Activated CD8-positive, alpha-beta T cell treated with anti-CD3 and anti-CD28 coated beads for 36 hours (primary cell): Measurements from ENCODE around the gene POLD3. TPM values are rescaled to one million over a fixed set of nuclear protein-coding genes. Genes with fewer than 3 reads are reported as not detected.

Experiments used
- ATAC-seq: fragments of 200-7000 bp; cut with Tn5 transposase; one replicate; pipeline ENCODE4 v1.10.0; 2021; ENCODE audit warnings: mild to moderate bottlenecking, moderate library complexity
- CTCF ChIA-PET: fragments of 350-600 bp; sonication (Branson Sonifier 250); formaldehyde crosslinking; loops from one replicate; lab custom pipeline; 2021; ENCODE audit warnings: antibody characterized with exemption; lab: Charles Lee
- POLR2A ChIA-PET: fragments of 350-600 bp; sonication (Branson Sonifier 250); formaldehyde crosslinking; loops from one replicate; lab custom pipeline; 2021; ENCODE audit warnings: antibody characterized with exemption; lab: Charles Lee
- DNase-seq: peaks from one replicate; pipeline ENCODE4 v3.0.0-alpha.2; 2020
- H3K27ac Mint-ChIP-seq: one replicate; pipeline ENCODE4 v1.8.0; 2021; ENCODE audit warnings: mild to moderate bottlenecking, mixed read lengths
- H3K27me3 Mint-ChIP-seq: one replicate; pipeline ENCODE4 v1.8.0; 2021; ENCODE audit warnings: mixed read lengths
- H3K36me3 Mint-ChIP-seq: one replicate; pipeline ENCODE4 v1.8.0; 2021; ENCODE audit warnings: low read depth, mixed read lengths
- H3K4me1 Mint-ChIP-seq: one replicate; pipeline ENCODE4 v1.8.0; 2021; ENCODE audit warnings: low read depth, mixed read lengths
- H3K4me3 Mint-ChIP-seq: one replicate; pipeline ENCODE4 v1.8.0; 2021; ENCODE audit warnings: mild to moderate bottlenecking, moderate library complexity, mixed read lengths
- H3K9me3 Mint-ChIP-seq: one replicate; pipeline ENCODE4 v1.8.0; 2021; ENCODE audit warnings: mixed read lengths
- CTCF ChIP-seq: fragments of 200-600 bp; IDR thresholded peaks from one replicate; pipeline ENCODE4 v1.8.0; 2022; ENCODE audit warnings: antibody characterized with exemption, mild to moderate bottlenecking
- intact Hi-C: fragments of 100-400 bp; cut with micrococcal nuclease; formaldehyde crosslinking; loops from one replicate; pipeline ENCODE4 v1.10.0; 2022
- total RNA-seq, 2 experiments: library from RNA; stranded (reverse); gene quantifications; one replicate each; pipeline ENCODE4 v1.2.3, GENCODE V29; 2021

Gene POLD3
- total RNA-seq, 2 experiments from 2014 or later = 56.0 to 67.2 TPM

GRCh38 chr11:74605403-74605802 lies 13.0 kb downstream of the POLD3 start:
- Mint-ChIP-seq H3K36me3 (peaks cover 26% of the 10 kb centered on the region), H3K27ac (no peak overlapping the region), H3K4me1 (no peaks in the 10 kb centered on the region), H3K9me3 (no peaks in the 10 kb centered on the region), H3K27me3 (no peaks in the 10 kb centered on the region), H3K4me3 (no peak overlapping the region)
- ChIA-PET CTCF (interaction anchor here (1.0 kb wide), 1 partner anchor 134 kb away, joined by 3 read pairs; no protein-coding TSS in a partner anchor), POLR2A (no interaction called here)
- intact Hi-C loops = no loop called here
- TF ChIP-seq CTCF = no peak
- DNase-seq (no peak), ATAC-seq (no peak)

- intact Hi-C loops = no loop called here
Observed at GRCh38 chr11:74608431-74608830, 16.0 kb downstream of the POLD3 start.

GRCh38 chr11:74611369-74611861 lies 19.0 kb downstream of the POLD3 start:
- no peak overlapping the region for H3K4me3 Mint-ChIP-seq
- no peak for ATAC-seq
- POLR2A ChIA-PET = no interaction called here
- no peaks in the 10 kb centered on the region for H3K9me3 Mint-ChIP-seq
- no peak for DNase-seq
- peaks cover 25% of the 10 kb centered on the region for H3K36me3 Mint-ChIP-seq
- no peaks in the 10 kb centered on the region for H3K27me3 Mint-ChIP-seq
- intact Hi-C loops = no loop called here
- no peaks in the 10 kb centered on the region for H3K4me1 Mint-ChIP-seq
- no peak overlapping the region for H3K27ac Mint-ChIP-seq
- peak; percentile 54 for TF ChIP-seq CTCF
- CTCF ChIA-PET = interaction anchor here (0.7 to 1.3 kb wide), 3 partner anchors 66 to 115 kb away, joined by 3 read pairs; no protein-coding TSS in a partner anchor

More at GRCh38 chr11:74608431-74608830, 16.0 kb downstream of the POLD3 start:
- ChIA-PET POLR2A (interaction anchor here (1.3 to 1.4 kb wide), 2 partner anchors 9 to 12 kb away, joined by 3 to 5 read pairs; no protein-coding TSS in a partner anchor), CTCF (interaction anchor here (1.0 to 1.6 kb wide), 4 partner anchors 15 to 131 kb away, joined by 3 to 5 read pairs (median 4); no protein-coding TSS in a partner anchor)
- Mint-ChIP-seq H3K4me1 (no peaks in the 10 kb centered on the region), H3K27me3 (no peaks in the 10 kb centered on the region), H3K36me3 (peaks cover 37% of the 10 kb centered on the region), H3K27ac (no peak overlapping the region), H3K9me3 (no peaks in the 10 kb centered on the region), H3K4me3 (no peak overlapping the region)
- TF ChIP-seq CTCF = no peak
- ATAC-seq (no peak), DNase-seq (no peak)

- ChIA-PET CTCF (no interaction called here), POLR2A (no interaction called here)
- intact Hi-C loops = no loop called here
- ATAC-seq = no peak
- H3K27me3 Mint-ChIP-seq = no peaks in the 10 kb centered on the region
- DNase-seq = no peak
- H3K27ac Mint-ChIP-seq = no peak overlapping the region
- no peaks in the 10 kb centered on the region for H3K4me1 Mint-ChIP-seq
- TF ChIP-seq CTCF = no peak
- no peaks in the 10 kb centered on the region for H3K9me3 Mint-ChIP-seq
- no peak overlapping the region for H3K4me3 Mint-ChIP-seq
- peaks cover 30% of the 10 kb centered on the region for H3K36me3 Mint-ChIP-seq
Observed at GRCh38 chr11:74612877-74613276, 20.5 kb downstream of the POLD3 start.

- intact Hi-C loops = no loop called here
- Mint-ChIP-seq H3K27me3 (no peaks in the 10 kb centered on the region), H3K4me3 (no peak overlapping the region), H3K27ac (no peak overlapping the region), H3K36me3 (peaks cover 34% of the 10 kb centered on the region), H3K9me3 (no peaks in the 10 kb centered on the region), H3K4me1 (no peaks in the 10 kb centered on the region)
- ChIA-PET POLR2A (no interaction called here), CTCF (interaction anchor here (1.2 kb wide), 1 partner anchor 12 kb away, joined by 3 read pairs; no protein-coding TSS in a partner anchor)
- no peak for DNase-seq
- ATAC-seq = no peak
- TF ChIP-seq CTCF = no peak
Observed at GRCh38 chr11:74615311-74615710, 22.9 kb downstream of the POLD3 start.
